ENCODE results near the gene COL6A2.
"Not testable (repeated sequence)": the region's sequence is repeated elsewhere in the genome, so short reads cannot be mapped to it uniquely, and the experiment has no call there.

The COL6A2 gene

GRCh38 chr21:46060596-46061061 lies 37.3 kb upstream of the COL6A2 start:
- peak; percentile 97 for DNase-seq (ENCODE audit: low read depth, low spot score)

- DNase-seq (ENCODE audit: low read depth, low spot score): no peak
Observed at GRCh38 chr21:46061063-46061462, 36.8 kb upstream of the COL6A2 start.

GRCh38 chr21:46061518-46061917 lies 36.4 kb upstream of the COL6A2 start:
- DNase-seq (ENCODE audit: low read depth, low spot score): no peak

- DNase-seq (ENCODE audit: low read depth, low spot score): no peak
Observed at GRCh38 chr21:46061950-46062349, 36.0 kb upstream of the COL6A2 start.

GRCh38 chr21:46062471-46063211 lies 35.3 kb upstream of the COL6A2 start:
- no peak for DNase-seq (ENCODE audit: low read depth, low spot score)

- no peak for DNase-seq (ENCODE audit: low read depth, low spot score)
Observed at GRCh38 chr21:46063227-46063626, 34.7 kb upstream of the COL6A2 start.

- no peak for DNase-seq (ENCODE audit: low read depth, low spot score)
Observed at GRCh38 chr21:46063734-46064680, 33.9 kb upstream of the COL6A2 start.

GRCh38 chr21:46064870-46065214 lies 33.1 kb upstream of the COL6A2 start:
- DNase-seq (ENCODE audit: low read depth, low spot score): no peak

- no peak for DNase-seq (ENCODE audit: low read depth, low spot score)
Observed at GRCh38 chr21:46065215-46065913, 32.5 kb upstream of the COL6A2 start.

GRCh38 chr21:46065914-46066551 lies 31.9 kb upstream of the COL6A2 start:
- no peak for DNase-seq (ENCODE audit: low read depth, low spot score)

GRCh38 chr21:46066591-46067331 lies 31.2 kb upstream of the COL6A2 start:
- DNase-seq (ENCODE audit: low read depth, low spot score): no peak

GRCh38 chr21:46067505-46068201 lies 30.3 kb upstream of the COL6A2 start:
- no peak for DNase-seq (ENCODE audit: low read depth, low spot score)

- no peak for DNase-seq (ENCODE audit: low read depth, low spot score)
Observed at GRCh38 chr21:46068516-46069079, 29.3 kb upstream of the COL6A2 start.

GRCh38 chr21:46069166-46069565 lies 28.7 kb upstream of the COL6A2 start:
- DNase-seq (ENCODE audit: low read depth, low spot score): no peak

GRCh38 chr21:46069719-46070279 lies 28.1 kb upstream of the COL6A2 start:
- DNase-seq (ENCODE audit: low read depth, low spot score): no peak

GRCh38 chr21:46071082-46071481 lies 26.8 kb upstream of the COL6A2 start:
- DNase-seq (ENCODE audit: low read depth, low spot score): no peak

- DNase-seq (ENCODE audit: low read depth, low spot score): not testable (repeated sequence)
Observed at GRCh38 chr21:46076724-46077123, 21.2 kb upstream of the COL6A2 start.

- no peak for DNase-seq (ENCODE audit: low read depth, low spot score)
Observed at GRCh38 chr21:46077674-46078101, 20.2 kb upstream of the COL6A2 start.

- DNase-seq (ENCODE audit: low read depth, low spot score): no peak
Observed at GRCh38 chr21:46078322-46078977, 19.5 kb upstream of the COL6A2 start.

Measured in brain pericyte (primary cell).